ENCODE measurements around the gene MED12.

GRCh38 chrX:71095555-71095980 lies 22.8 kb upstream of the MED12 start, which contains the start of gene FOXO4:
- TF ChIP-seq CTCF (IDR thresholded peaks at IDR 0.05; ENCODE audit: low read depth, low read length) = no peak
- TF ChIP-seq POLR2A (IDR thresholded peaks at IDR 0.05; ENCODE audit: extremely low read depth, insufficient read length) = peak; percentile 60

Measured in NB4 (cell line).